Measurements from ENCODE around the gene SH3PXD2A. TPM values are rescaled to one million over a fixed set of nuclear protein-coding genes. Genes with fewer than 3 reads are reported as not detected.

The SH3PXD2A gene
- total RNA-seq, 2 experiments from 2014 or later = 6.7 to 7.7 TPM

Other genes with a start within 250 kb of the SH3PXD2A start
- 10 to 100 TPM; 34.4 to 37.4 TPM for gene STN1, start 62.6 kb upstream of the SH3PXD2A start, total RNA-seq
- 10 to 100 TPM; 20.2 to 32.5 TPM for gene SLK, start 111.6 kb upstream of the SH3PXD2A start, total RNA-seq
- not detected for gene COL17A1, start 230.3 kb upstream of the SH3PXD2A start, total RNA-seq

Data from activated CD4-positive, alpha-beta T cell treated with anti-CD3 and anti-CD28 coated beads for 36 hours (primary cell).